GM12875 (cell line): Measurements from ENCODE around the gene MLIP.

Source experiments
- H3K4me3 ChIP-seq: one replicate; pipeline ENCODE4 v1.5.1; 2011; ENCODE audit warnings: low read depth, low read length, control low read depth
- TF ChIP-seq, protein P1 (sequence below): IDR thresholded peaks from 2 replicates; pipeline ENCODE4 v1.5.1; 2011; ENCODE audit warnings: low read depth, mild to moderate bottlenecking, control low read depth, inconsistent platforms, low read length, moderate library complexity, borderline replicate concordance; ENCODE audit not compliant: insufficient read depth

Gene MLIP

DNA sequence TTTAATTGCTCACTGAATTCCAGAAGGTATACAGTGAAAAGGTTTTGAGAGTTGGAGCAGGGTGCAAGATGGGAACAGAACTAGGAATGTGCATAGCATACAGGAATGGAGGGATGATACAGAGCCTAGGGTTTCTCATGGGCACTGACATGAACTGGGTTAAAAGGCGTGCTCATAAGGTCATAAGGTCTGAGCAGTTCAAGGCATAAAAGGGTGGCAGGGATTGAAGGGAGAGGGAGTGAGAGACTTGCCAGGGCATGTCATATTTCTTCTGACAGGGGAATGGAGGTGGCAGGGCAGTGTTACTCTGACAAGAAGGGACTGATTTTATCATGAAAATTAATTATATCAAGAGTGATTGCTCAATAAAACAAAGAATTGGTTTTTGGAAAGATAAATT, 4.7 kb downstream of the MLIP start:
- TF ChIP-seq, protein P1, sequence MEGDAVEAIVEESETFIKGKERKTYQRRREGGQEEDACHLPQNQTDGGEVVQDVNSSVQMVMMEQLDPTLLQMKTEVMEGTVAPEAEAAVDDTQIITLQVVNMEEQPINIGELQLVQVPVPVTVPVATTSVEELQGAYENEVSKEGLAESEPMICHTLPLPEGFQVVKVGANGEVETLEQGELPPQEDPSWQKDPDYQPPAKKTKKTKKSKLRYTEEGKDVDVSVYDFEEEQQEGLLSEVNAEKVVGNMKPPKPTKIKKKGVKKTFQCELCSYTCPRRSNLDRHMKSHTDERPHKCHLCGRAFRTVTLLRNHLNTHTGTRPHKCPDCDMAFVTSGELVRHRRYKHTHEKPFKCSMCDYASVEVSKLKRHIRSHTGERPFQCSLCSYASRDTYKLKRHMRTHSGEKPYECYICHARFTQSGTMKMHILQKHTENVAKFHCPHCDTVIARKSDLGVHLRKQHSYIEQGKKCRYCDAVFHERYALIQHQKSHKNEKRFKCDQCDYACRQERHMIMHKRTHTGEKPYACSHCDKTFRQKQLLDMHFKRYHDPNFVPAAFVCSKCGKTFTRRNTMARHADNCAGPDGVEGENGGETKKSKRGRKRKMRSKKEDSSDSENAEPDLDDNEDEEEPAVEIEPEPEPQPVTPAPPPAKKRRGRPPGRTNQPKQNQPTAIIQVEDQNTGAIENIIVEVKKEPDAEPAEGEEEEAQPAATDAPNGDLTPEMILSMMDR: no peak
- no peak overlapping the region for H3K4me3 ChIP-seq

DNA sequence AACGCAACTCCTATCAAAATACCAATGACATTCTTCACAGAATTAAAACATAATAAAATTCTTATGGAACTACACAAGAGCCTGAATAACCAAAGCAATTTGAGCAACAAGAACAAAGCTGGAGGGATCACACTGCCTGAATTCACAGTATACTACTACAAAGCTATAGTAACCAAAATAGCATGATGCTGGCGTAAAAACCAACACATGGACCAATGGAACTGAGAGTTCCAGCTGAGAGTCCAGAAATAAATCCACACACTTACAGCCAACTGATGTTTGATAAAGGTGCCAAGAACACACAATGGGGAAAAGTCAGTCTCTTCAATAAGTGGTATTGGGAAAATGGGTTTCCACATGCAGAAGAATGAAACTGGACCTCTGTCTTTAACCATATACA, 6.9 kb downstream of the MLIP start:
- TF ChIP-seq, protein P1: no peak
- no peak overlapping the region for H3K4me3 ChIP-seq

DNA sequence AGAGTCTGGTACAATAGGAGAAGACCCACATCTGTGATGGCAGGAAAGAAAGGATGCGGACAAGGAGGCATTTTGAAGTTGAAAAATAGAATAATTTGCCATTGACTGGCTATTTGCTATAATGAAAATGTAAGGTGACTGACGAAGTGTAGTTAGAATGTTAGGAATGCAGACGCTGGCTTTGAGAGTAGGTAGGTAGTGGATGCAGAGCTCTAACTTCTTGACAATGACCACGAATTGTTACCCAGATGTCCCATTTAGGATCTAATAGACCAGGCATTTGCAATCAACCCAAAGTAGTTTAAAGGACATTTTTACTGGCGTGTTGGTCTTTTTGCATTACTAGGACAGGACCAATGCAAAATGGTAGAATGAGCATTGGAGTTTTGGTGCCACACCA, 14.2 kb downstream of the MLIP start:
- TF ChIP-seq, protein P1: no peak
- H3K4me3 ChIP-seq: no peak overlapping the region

- H3K4me3 ChIP-seq: no peak overlapping the region
- TF ChIP-seq, protein P1: no peak
Observed at GRCh38 chr6:54130179-54130578, 18.9 kb downstream of the MLIP start.

DNA sequence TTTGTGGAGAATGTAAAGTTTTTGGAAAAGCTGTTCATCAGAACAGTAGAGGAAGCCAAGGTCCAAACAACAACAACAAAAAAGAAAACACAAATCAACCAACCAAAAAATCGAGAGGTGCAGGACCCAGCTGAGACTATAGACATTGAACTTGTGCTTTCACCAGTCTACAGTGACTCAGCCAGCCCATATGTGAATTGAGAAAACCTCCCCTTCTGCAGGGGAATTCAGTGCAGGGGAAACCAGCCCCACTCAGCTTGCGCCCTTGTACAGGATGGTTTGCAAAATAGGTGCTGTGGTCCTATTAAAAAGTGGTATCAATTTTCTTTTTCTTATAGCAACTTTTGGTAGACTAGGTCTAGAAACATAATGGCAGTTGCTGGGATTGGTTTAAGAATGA, 21.3 kb downstream of the MLIP start:
- H3K4me3 ChIP-seq: no peak overlapping the region
- TF ChIP-seq, protein P1: no peak

DNA sequence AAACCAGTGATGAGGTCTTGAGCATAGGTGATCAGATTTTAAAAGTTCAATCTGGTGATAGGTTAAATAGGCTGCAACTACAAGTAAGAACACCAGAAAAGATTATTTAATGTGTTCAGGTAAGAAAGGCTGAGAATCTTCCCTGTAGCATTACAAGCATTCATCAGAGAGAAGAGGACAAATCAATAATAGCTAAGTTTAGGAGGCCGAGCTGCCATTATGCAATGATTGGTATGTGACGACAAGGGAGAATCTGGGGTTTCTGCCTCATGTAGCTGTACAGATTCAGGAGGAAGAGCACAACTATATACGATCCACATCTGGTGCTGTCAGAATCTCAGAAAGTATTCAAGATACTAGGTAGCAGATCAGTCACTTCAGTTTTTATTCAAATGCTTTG, 21.9 kb downstream of the MLIP start:
- TF ChIP-seq, protein P1: no peak

DNA sequence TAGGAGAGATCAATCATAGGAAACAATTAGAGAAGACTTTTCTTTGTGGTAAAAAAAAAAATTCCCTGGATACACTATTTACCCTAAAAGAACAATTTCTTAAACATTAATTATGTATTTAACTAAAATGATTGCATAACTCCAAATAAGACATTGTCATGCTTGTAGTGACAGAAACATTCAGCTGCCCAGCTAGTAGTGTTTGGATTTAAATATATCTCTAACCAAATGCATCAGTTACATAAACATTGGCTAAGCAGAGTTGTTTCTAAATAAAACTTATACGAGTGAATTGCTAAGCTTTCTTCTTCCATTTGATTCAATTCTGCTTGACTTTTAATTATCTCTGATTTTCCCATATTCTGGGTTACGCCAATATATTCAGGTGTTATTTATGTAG, 23.7 kb downstream of the MLIP start:
- H3K4me3 ChIP-seq: no peak overlapping the region
- TF ChIP-seq, protein P1: no peak

More for the DNA sequence above, 21.9 kb downstream of the MLIP start:
- H3K4me3 ChIP-seq: no peak overlapping the region
